Activated T-cell treated with anti-CD3 and anti-CD28 coated beads, Interleukin-2, amount 50 U/mL, for 1 hour (primary cell): ENCODE results near the gene GFAP.

ENCODE experiments used
- DNase-seq: peaks from one replicate; pipeline ENCODE4 v3.0.0-alpha.2; 2020

The GFAP gene

GRCh38 chr17:44894642-44895041 lies 20.7 kb downstream of the GFAP start:
- DNase-seq, result no peak

- no peak for DNase-seq
Observed at GRCh38 chr17:44892250-44892649, 23.1 kb downstream of the GFAP start.

- DNase-seq, result no peak
Observed at GRCh38 chr17:44889003-44889402, 26.3 kb downstream of the GFAP start.

GRCh38 chr17:44887971-44888954 lies 27.0 kb downstream of the GFAP start:
- DNase-seq, result no peak

GRCh38 chr17:44887016-44887415 lies 28.3 kb downstream of the GFAP start:
- no peak for DNase-seq

GRCh38 chr17:44884941-44885340 lies 30.4 kb downstream of the GFAP start:
- no peak for DNase-seq

GRCh38 chr17:44881145-44881544 lies 34.2 kb downstream of the GFAP start:
- no peak for DNase-seq

GRCh38 chr17:44880062-44880461 lies 35.2 kb downstream of the GFAP start:
- DNase-seq, result no peak

- DNase-seq, result no peak
Observed at GRCh38 chr17:44879376-44879775, 35.9 kb downstream of the GFAP start.

GRCh38 chr17:44878627-44879221 lies 36.6 kb downstream of the GFAP start:
- no peak for DNase-seq

- DNase-seq, result no peak
Observed at GRCh38 chr17:44877121-44877520, 38.2 kb downstream of the GFAP start.

- DNase-seq, result no peak
Observed at GRCh38 chr17:44875761-44876160, 39.5 kb downstream of the GFAP start.

GRCh38 chr17:44872131-44872768 lies 43.0 kb downstream of the GFAP start:
- no peak for DNase-seq

GRCh38 chr17:44871556-44871955 lies 43.7 kb downstream of the GFAP start:
- no peak for DNase-seq

GRCh38 chr17:44867841-44868240 lies 47.5 kb downstream of the GFAP start:
- no peak for DNase-seq

- DNase-seq, result no peak
Observed at GRCh38 chr17:44865931-44866330, 49.4 kb downstream of the GFAP start.

GRCh38 chr17:44865231-44865660 lies 50.1 kb downstream of the GFAP start:
- DNase-seq, result peak; percentile 59

- DNase-seq, result no peak
Observed at GRCh38 chr17:44864831-44865230, 50.5 kb downstream of the GFAP start.

GRCh38 chr17:44863061-44863918 lies 52.0 kb downstream of the GFAP start:
- no peak for DNase-seq

- no peak for DNase-seq
Observed at GRCh38 chr17:44862278-44862914, 52.9 kb downstream of the GFAP start.

GRCh38 chr17:44859701-44860100 lies 55.6 kb downstream of the GFAP start:
- no peak for DNase-seq

GRCh38 chr17:44854192-44854591 lies 61.1 kb downstream of the GFAP start:
- no peak for DNase-seq
